Brain microvascular endothelial cell (primary cell): ENCODE measurements around the gene ZNF827.

Source experiments
- DNase-seq: peaks from one replicate; pipeline ENCODE4 v3.0.0-alpha.2; 2020
- H3K27ac ChIP-seq: fragments of 250-450 bp; sonication (Bioruptor Pico); 2 replicates; pipeline ENCODE4 v1.5.1; 2020; ENCODE audit warnings: mild to moderate bottlenecking, moderate library complexity
- H3K27me3 ChIP-seq: fragments of 250-450 bp; sonication (Bioruptor Pico); replicated peaks from 2 replicates; pipeline ENCODE4 v1.5.1; 2020; ENCODE audit warnings: mild to moderate bottlenecking
- H3K36me3 ChIP-seq: fragments of 250-450 bp; sonication (Bioruptor Pico); replicated peaks from 2 replicates; pipeline ENCODE4 v1.5.1; 2020; ENCODE audit warnings: mild to moderate bottlenecking
- H3K4me3 ChIP-seq: 2 replicates; pipeline ENCODE4 v1.5.1; 2011; ENCODE audit warnings: low read depth, mild to moderate bottlenecking, control low read depth, low read length, moderate library complexity
- CTCF ChIP-seq: IDR thresholded peaks from 2 replicates; pipeline ENCODE4 v1.5.1; 2011; ENCODE audit warnings: low read depth, mild to moderate bottlenecking, moderate library complexity, low read length, control low read depth, inconsistent platforms; ENCODE audit errors: missing control alignments
- in situ Hi-C: cut with HindIII; loops from 2 replicates; pipeline ENCODE4 v1.10.0; 2017; ENCODE audit warnings: low sequenced_read_pairs, low pct_ligation_motif_present

ZNF827 gene

GRCh38 chr4:145871209-145871608 lies 67.4 kb downstream of the ZNF827 start:
- Histone ChIP-seq H3K27ac (no peak overlapping the region), H3K36me3 (peaks cover 2% of the 10 kb centered on the region), H3K4me3 (no peak overlapping the region), H3K27me3 (no peaks in the 10 kb centered on the region)
- in situ Hi-C loops, result no loop called here
- DNase-seq, result no peak
- no peak for TF ChIP-seq CTCF

- DNase-seq, result no peak
- H3K27ac ChIP-seq, result no peak overlapping the region
- in situ Hi-C loops, result no loop called here
- peaks cover 2% of the 10 kb centered on the region for H3K36me3 ChIP-seq
- H3K4me3 ChIP-seq, result no peak overlapping the region
- no peak for TF ChIP-seq CTCF
- no peaks in the 10 kb centered on the region for H3K27me3 ChIP-seq
These were observed 68.2 kb downstream of the ZNF827 start for GRCh38 chr4:145870155-145871020.

GRCh38 chr4:145868637-145869409 lies 69.8 kb downstream of the ZNF827 start:
- Histone ChIP-seq H3K27ac (no peak overlapping the region), H3K4me3 (no peak overlapping the region), H3K27me3 (no peaks in the 10 kb centered on the region), H3K36me3 (peaks cover 2% of the 10 kb centered on the region)
- DNase-seq, result no peak
- no peak for TF ChIP-seq CTCF
- in situ Hi-C loops, result no loop called here

- Histone ChIP-seq H3K36me3 (peaks cover 2% of the 10 kb centered on the region), H3K27ac (no peak overlapping the region), H3K27me3 (no peaks in the 10 kb centered on the region), H3K4me3 (no peak overlapping the region)
- in situ Hi-C loops, result no loop called here
- DNase-seq, result no peak
- TF ChIP-seq CTCF, result no peak
These were observed 71.2 kb downstream of the ZNF827 start for GRCh38 chr4:145867406-145867805.

- no peak for TF ChIP-seq CTCF
- DNase-seq, result no peak
- in situ Hi-C loops, result no loop called here
- Histone ChIP-seq H3K4me3 (no peak overlapping the region), H3K27ac (no peak overlapping the region), H3K36me3 (peaks cover 2% of the 10 kb centered on the region), H3K27me3 (no peaks in the 10 kb centered on the region)
These were observed 71.6 kb downstream of the ZNF827 start for GRCh38 chr4:145866991-145867390.
